Right atrium auricular region (tissue), 2 donors: ENCODE results near the gene LAMB4. TPM values are rescaled to one million over a fixed set of nuclear protein-coding genes. Genes with fewer than 3 reads are reported as not detected.

Experiments
- DNase-seq: peaks from one replicate; pipeline ENCODE4 v3.0.0-alpha.2; 2019; ENCODE audit warnings: low spot score
- H3K27ac ChIP-seq, 2 donors: fragments of 200-600 bp; sonication (generic); 1 replicate in 1 of 2; 2 replicates in 1 of 2; pipeline ENCODE4 v1.5.1; 2016 to 2019
- H3K27me3 ChIP-seq, 2 donors: fragments of 200-600 bp; sonication (generic); one replicate each; pipeline versions ENCODE4 v1.5.1 to v1.6.0; 2017 to 2019
- H3K36me3 ChIP-seq: fragments of 200-600 bp; sonication (generic); one replicate; pipeline ENCODE4 v1.5.1; 2016
- H3K4me1 ChIP-seq, 2 donors: fragments of 200-600 bp; sonication (generic); one replicate each; pipeline versions ENCODE4 v1.5.1 to v1.6.0; 2017 to 2019
- H3K4me3 ChIP-seq, 2 donors: fragments of 200-600 bp; sonication (generic); 1 replicate in 1 of 2; 2 replicates in 1 of 2; pipeline ENCODE4 v1.5.1; 2017 to 2019; ENCODE audit warnings: mild to moderate bottlenecking in 1 of 2, moderate library complexity in 1 of 2
- H3K9me3 ChIP-seq, 2 donors: fragments of 200-600 bp; sonication (generic); one replicate each; pipeline ENCODE4 v1.5.1; 2019
- total RNA-seq, 2 donors: library from RNA; depleted of rRNA; stranded (reverse); fragments of >200 nt; gene quantifications; one replicate each; pipeline ENCODE4 v1.1.0, GENCODE V29; 2016
- TF ChIP-seq, protein P1 (sequence below), 2 donors: fragments of 200-600 bp; sonication (generic); IDR thresholded peaks; one replicate each; pipeline ENCODE4 v1.5.1; 2019; ENCODE audit warnings: antibody characterized with exemption in 2 of 2

Gene LAMB4
- total RNA-seq, 2 donors from 2014 or later, result not detected

GRCh38 chr7:108114117-108114841 lies 15.9 kb downstream of the LAMB4 start:
- H3K4me1 ChIP-seq, result no peaks in the 10 kb centered on the region
- H3K27me3 ChIP-seq, result no peaks in the 10 kb centered on the region
- H3K4me3 ChIP-seq, result no peak overlapping the region
- DNase-seq, result no peak
- H3K9me3 ChIP-seq, result no peaks in the 10 kb centered on the region
- TF ChIP-seq, protein P1, sequence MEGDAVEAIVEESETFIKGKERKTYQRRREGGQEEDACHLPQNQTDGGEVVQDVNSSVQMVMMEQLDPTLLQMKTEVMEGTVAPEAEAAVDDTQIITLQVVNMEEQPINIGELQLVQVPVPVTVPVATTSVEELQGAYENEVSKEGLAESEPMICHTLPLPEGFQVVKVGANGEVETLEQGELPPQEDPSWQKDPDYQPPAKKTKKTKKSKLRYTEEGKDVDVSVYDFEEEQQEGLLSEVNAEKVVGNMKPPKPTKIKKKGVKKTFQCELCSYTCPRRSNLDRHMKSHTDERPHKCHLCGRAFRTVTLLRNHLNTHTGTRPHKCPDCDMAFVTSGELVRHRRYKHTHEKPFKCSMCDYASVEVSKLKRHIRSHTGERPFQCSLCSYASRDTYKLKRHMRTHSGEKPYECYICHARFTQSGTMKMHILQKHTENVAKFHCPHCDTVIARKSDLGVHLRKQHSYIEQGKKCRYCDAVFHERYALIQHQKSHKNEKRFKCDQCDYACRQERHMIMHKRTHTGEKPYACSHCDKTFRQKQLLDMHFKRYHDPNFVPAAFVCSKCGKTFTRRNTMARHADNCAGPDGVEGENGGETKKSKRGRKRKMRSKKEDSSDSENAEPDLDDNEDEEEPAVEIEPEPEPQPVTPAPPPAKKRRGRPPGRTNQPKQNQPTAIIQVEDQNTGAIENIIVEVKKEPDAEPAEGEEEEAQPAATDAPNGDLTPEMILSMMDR (IDR thresholded peaks at IDR 0.05), result peak in 1 of 2 donors; percentile 20
- H3K36me3 ChIP-seq, result no peaks in the 10 kb centered on the region
- H3K27ac ChIP-seq, result peak overlapping the region in 1 of 2 donors; percentile 13

GRCh38 chr7:108112683-108113082 lies 17.5 kb downstream of the LAMB4 start:
- H3K27me3 ChIP-seq, result no peaks in the 10 kb centered on the region
- DNase-seq, result no peak
- no peaks in the 10 kb centered on the region for H3K36me3 ChIP-seq
- H3K9me3 ChIP-seq, result no peaks in the 10 kb centered on the region
- H3K4me1 ChIP-seq, result no peaks in the 10 kb centered on the region
- H3K4me3 ChIP-seq, result no peak overlapping the region
- TF ChIP-seq, protein P1 (IDR thresholded peaks at IDR 0.05), result no peak
- H3K27ac ChIP-seq, result no peak overlapping the region

- no peak overlapping the region for H3K27ac ChIP-seq
- H3K36me3 ChIP-seq, result no peaks in the 10 kb centered on the region
- no peaks in the 10 kb centered on the region for H3K9me3 ChIP-seq
- TF ChIP-seq, protein P1 (IDR thresholded peaks at IDR 0.05), result peak in 1 of 2 donors; percentile 47
- no peaks in the 10 kb centered on the region for H3K4me1 ChIP-seq
- H3K27me3 ChIP-seq, result no peaks in the 10 kb centered on the region
- H3K4me3 ChIP-seq, result no peak overlapping the region
- DNase-seq, result no peak
Observed at GRCh38 chr7:108109221-108109908, 20.8 kb downstream of the LAMB4 start.

GRCh38 chr7:108108131-108108530 lies 22.0 kb downstream of the LAMB4 start:
- H3K4me1 ChIP-seq, result no peaks in the 10 kb centered on the region
- H3K27me3 ChIP-seq, result no peaks in the 10 kb centered on the region
- H3K4me3 ChIP-seq, result no peak overlapping the region
- TF ChIP-seq, protein P1 (IDR thresholded peaks at IDR 0.05), result no peak
- no peaks in the 10 kb centered on the region for H3K9me3 ChIP-seq
- no peak for DNase-seq
- no peak overlapping the region for H3K27ac ChIP-seq
- H3K36me3 ChIP-seq, result no peaks in the 10 kb centered on the region

DNA sequence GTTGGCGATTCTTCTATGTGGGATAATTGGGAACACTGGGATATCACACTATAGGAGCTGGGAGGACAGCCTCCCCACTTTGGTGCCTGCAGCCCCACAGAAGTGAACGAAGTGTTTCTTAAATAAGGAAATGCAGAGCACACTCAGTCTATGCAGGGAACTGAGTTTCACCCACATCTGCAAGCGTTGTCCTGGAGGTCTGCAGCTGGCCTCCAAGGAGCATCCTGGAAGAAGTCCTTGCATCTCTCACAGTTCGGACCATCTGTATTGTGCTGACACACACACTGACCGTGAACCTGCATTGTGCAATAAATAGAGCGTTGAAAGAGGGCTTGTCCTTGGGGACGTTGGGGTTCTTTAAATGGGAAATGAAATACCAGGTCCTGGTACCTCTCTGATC lies 25.8 kb downstream of the LAMB4 start:
- Histone ChIP-seq H3K27me3 (no peaks in the 10 kb centered on the region), H3K27ac (no peak overlapping the region), H3K36me3 (no peaks in the 10 kb centered on the region), H3K4me1 (no peaks in the 10 kb centered on the region), H3K9me3 (no peaks in the 10 kb centered on the region), H3K4me3 (no peak overlapping the region)
- no peak for DNase-seq
- TF ChIP-seq, protein P1 (IDR thresholded peaks at IDR 0.05), result no peak
